BE2C (cell line): Measurements from ENCODE around the gene INSRR.
A peak's percentile ranks its signal among the peaks of the same experiment; 100 is the strongest.

ENCODE experiments used
- DNase-seq: peaks from one replicate; pipeline ENCODE4 v3.0.0-alpha.2; 2020
- H3K27me3 ChIP-seq: fragments of 250-450 bp; sonication (Bioruptor Pico); 2 replicates; pipeline ENCODE4 v1.5.1; 2020; ENCODE audit warnings: mild to moderate bottlenecking
- H3K36me3 ChIP-seq: fragments of 250-450 bp; sonication (Bioruptor Pico); 2 replicates; pipeline ENCODE4 v1.5.1; 2020; ENCODE audit warnings: mild to moderate bottlenecking
- H3K4me1 ChIP-seq: fragments of 250-450 bp; sonication (Bioruptor Pico); 2 replicates; pipeline ENCODE4 v1.5.1; 2020
- H3K4me3 ChIP-seq: 2 replicates; pipeline ENCODE4 v1.5.1; 2011; ENCODE audit warnings: low read depth, low read length
- H3K9me3 ChIP-seq: fragments of 250-450 bp; sonication (Bioruptor Pico); 2 replicates; pipeline ENCODE4 v1.5.1; 2020
- TF ChIP-seq, protein P1 (sequence below): IDR thresholded peaks from 2 replicates; pipeline ENCODE4 v1.5.1; 2012; ENCODE audit warnings: mild to moderate bottlenecking, low read depth, low read length

Gene INSRR

DNA sequence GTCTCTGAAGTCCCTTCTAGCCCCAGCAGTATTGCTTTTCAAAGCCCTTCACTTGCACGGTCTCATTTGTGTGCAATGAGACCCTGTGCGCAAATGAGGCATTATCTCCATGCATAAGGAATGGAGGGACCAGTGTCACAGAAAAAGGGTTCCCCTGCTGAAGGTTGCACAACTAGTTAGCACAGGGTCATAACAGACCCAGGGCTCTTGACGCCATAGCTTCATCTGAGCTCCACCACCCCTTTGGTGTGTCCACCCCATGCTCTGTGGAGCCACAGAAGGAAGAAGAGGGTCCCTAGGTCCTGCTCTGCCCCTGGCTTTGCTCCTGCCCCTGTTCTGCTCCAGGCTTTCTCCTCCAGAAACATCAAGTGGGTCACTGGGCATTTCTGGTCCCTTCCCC is 54.9 kb downstream of the INSRR start:
- TF ChIP-seq, protein P1, sequence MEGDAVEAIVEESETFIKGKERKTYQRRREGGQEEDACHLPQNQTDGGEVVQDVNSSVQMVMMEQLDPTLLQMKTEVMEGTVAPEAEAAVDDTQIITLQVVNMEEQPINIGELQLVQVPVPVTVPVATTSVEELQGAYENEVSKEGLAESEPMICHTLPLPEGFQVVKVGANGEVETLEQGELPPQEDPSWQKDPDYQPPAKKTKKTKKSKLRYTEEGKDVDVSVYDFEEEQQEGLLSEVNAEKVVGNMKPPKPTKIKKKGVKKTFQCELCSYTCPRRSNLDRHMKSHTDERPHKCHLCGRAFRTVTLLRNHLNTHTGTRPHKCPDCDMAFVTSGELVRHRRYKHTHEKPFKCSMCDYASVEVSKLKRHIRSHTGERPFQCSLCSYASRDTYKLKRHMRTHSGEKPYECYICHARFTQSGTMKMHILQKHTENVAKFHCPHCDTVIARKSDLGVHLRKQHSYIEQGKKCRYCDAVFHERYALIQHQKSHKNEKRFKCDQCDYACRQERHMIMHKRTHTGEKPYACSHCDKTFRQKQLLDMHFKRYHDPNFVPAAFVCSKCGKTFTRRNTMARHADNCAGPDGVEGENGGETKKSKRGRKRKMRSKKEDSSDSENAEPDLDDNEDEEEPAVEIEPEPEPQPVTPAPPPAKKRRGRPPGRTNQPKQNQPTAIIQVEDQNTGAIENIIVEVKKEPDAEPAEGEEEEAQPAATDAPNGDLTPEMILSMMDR = no peak
- Histone ChIP-seq H3K4me1 (peaks cover 43% of the 10 kb centered on the region), H3K27me3 (no peaks in the 10 kb centered on the region), H3K36me3 (peaks cover 19% of the 10 kb centered on the region), H3K9me3 (no peaks in the 10 kb centered on the region), H3K4me3 (no peak overlapping the region)
- DNase-seq = no peak

DNA sequence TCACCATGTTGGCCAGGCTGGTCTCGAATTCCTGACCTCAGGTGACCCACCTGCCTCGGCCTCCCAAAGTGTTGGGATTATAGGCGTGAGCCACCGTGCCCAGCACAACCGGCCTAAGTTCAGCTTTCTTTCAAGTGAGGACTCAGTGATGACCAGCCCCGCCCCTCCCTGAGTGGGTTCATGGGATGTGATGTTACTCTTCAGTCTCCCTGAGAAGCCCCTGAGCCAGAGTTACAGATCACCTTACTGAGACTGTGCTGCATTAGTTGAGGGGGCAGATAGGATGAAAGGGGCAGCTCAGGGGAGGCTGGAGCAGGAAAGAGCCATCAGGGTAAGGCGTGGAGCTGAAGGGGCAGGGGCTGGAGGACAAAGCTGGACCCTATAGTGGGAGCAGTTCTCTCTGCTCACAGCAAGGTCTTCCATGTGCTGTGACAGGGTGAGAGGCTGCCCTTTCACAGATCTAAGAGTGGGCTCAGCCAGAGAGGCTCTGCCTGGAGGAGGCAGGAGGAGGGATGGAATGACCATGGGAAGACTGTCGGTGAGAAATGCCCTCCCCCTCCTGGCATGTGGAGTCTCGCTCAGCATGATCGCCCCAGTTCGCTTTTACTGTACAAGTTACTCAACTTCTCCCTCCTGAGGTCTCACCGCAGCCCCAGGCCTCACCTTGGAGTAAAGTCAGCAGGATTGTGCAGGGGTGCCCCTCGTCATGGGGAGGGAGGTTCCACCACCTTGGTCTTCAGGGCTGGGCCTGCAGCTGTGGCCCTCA is 55.6 kb downstream of the INSRR start:
- Histone ChIP-seq H3K9me3 (no peaks in the 10 kb centered on the region), H3K27me3 (no peaks in the 10 kb centered on the region), H3K4me1 (peaks cover 43% of the 10 kb centered on the region), H3K4me3 (no peak overlapping the region), H3K36me3 (peaks cover 25% of the 10 kb centered on the region)
- TF ChIP-seq, protein P1 = no peak
- no peak for DNase-seq

DNA sequence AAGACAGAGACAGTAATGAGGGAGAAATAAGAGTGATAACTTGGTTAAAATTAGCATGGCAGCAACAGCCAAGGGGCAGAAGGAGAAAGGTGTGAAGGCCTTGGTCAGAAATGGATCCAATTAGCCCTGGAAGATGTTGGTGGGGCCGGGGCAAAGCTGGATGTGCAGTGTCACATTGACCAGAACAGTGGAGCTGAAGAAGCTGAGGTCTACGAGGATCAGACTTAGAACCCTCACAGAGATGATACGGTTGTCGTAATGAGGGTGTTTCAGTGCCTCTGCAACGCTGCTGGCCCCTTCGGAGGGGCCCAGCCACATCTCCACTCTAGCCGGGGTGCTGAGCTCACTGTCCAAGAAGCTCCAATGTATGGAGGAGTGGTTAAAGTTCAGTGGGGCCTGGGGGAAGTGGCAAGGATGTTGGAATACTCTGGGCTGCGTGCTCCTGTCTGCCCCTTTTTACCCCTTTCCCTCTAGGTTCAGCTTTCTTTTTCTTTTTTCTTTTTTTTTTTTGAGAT is 56.4 kb downstream of the INSRR start:
- Histone ChIP-seq H3K4me1 (peaks cover 45% of the 10 kb centered on the region), H3K36me3 (peaks cover 33% of the 10 kb centered on the region), H3K4me3 (no peak overlapping the region), H3K9me3 (no peaks in the 10 kb centered on the region), H3K27me3 (no peaks in the 10 kb centered on the region)
- no peak for DNase-seq
- TF ChIP-seq, protein P1 = no peak

DNA sequence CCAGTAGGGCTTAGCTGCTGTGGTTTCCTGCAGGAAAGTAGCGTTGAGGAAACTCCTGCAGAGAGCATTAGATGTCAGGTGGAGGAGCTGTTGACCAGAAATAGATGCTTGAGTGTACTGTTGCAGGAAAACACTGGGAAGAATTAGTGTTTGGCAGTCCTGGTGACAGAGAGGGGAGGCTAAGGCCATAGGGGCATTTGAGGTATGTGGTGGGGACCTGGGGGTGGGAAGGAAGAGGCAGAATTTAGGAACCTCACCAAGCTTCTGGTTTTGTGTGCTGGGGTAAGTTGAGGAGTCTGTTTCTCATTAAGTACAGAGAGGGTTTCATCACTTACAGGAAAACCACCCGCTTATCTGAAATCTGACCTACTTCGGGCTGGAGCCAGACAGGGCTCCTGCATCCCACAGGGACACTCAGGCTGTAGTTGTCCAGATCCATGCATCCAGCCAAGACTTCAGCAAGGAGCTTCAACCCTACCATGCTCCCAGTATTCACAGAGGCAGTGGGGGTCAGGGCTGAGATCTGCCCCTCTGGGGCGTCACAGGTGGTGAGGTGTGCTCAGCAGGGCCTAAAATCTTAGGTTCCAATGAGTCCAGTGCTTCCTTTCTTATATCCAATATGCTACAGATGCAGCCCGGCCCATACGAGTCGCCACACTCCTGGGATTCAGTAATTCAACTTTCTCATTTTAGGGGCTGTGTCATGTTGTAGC is 57.4 kb downstream of the INSRR start:
- DNase-seq = peak; percentile 84
- TF ChIP-seq, protein P1 = peak; percentile 83

DNA sequence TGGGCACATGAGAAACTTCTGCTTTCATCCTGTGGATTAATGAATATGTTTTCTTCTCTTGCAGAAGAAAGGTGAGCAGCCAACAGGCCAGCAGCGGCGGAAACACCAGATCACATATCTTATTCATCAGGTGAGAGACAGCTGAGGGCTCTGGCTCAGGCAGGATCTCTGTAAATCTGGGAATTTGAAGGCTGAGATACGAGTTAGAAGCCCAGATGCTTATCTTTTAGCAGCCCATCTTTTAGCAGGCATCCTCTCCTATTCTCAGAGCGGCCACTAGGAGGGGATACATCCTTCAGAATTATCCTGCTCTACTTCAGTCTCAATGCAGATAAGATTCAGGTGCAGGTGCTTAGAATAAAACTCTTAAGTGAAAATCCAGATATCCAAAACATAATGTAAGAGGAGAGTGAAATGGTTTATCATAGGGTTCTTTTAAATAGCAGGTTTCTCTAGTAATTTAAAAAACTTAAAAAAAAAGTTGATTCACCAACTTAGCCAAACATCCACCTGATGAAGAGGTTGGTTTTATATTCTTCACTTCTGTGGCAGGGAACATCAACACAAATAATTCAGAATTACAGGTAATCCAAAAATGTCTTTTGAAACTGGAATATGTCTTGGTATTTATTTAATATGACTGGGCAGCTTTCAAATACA is 61.6 kb downstream of the INSRR start:
- Histone ChIP-seq H3K4me3 (no peak overlapping the region), H3K36me3 (peaks cover 76% of the 10 kb centered on the region), H3K27me3 (no peaks in the 10 kb centered on the region), H3K4me1 (peaks cover 37% of the 10 kb centered on the region), H3K9me3 (no peaks in the 10 kb centered on the region)
- TF ChIP-seq, protein P1 = peak; percentile 96
- peak; percentile 68 for DNase-seq

More for the DNA sequence above, 57.4 kb downstream of the INSRR start:
- Histone ChIP-seq H3K4me1 (peaks cover 54% of the 10 kb centered on the region), H3K27me3 (no peaks in the 10 kb centered on the region), H3K9me3 (no peaks in the 10 kb centered on the region), H3K4me3 (no peak overlapping the region; the same call in 1 of the 2 replicates), H3K36me3 (peaks cover 42% of the 10 kb centered on the region)
